Gastroesophageal sphincter (tissue), 4 donors: ENCODE measurements around the gene TEX14. TPM values are rescaled to one million over a fixed set of nuclear protein-coding genes. Genes with fewer than 3 reads are reported as not detected.

Source experiments
- ATAC-seq: fragments of 150-250 bp; one replicate; pipeline ENCODE4 v1.9.1; 2016; ENCODE audit warnings: mild to moderate bottlenecking, moderate library complexity
- H3K27ac ChIP-seq, 4 donors: fragments of 200-600 bp; sonication (generic) in 3 of 4; 1 replicate in 3 of 4; 2 replicates in 1 of 4; pipeline ENCODE4 v1.5.1; 2016 to 2019
- H3K27me3 ChIP-seq: fragments of 200-600 bp; sonication (generic); one replicate; pipeline ENCODE4 v1.5.1; 2019
- H3K36me3 ChIP-seq, 2 donors: fragments of 200-600 bp; sonication (generic); one replicate each; pipeline ENCODE4 v1.5.1; 2019; ENCODE audit warnings: control low read depth in 1 of 2
- H3K4me1 ChIP-seq, 3 donors: fragments of 200-600 bp; sonication (generic); 1 replicate in 2 of 3; 2 replicates in 1 of 3; pipeline ENCODE4 v1.5.1; 2016 to 2019; ENCODE audit warnings: control low read depth in 2 of 3
- H3K4me3 ChIP-seq, 2 donors: fragments of 200-600 bp; sonication (generic); one replicate each; pipeline ENCODE4 v1.5.1; 2019; ENCODE audit warnings: mild to moderate bottlenecking in 1 of 2, moderate library complexity in 1 of 2
- H3K9me3 ChIP-seq, 3 donors: fragments of 200-600 bp; sonication (generic); one replicate each; pipeline ENCODE4 v1.5.1; 2017 to 2019; ENCODE audit warnings: control low read depth in 2 of 3
- CTCF ChIP-seq, 4 experiments: fragments of 200-600 bp in 2 of 4; fragments of 450-650 bp in 2 of 4; sonication (generic) in 1 of 4; IDR thresholded peaks; one replicate each; pipeline ENCODE4 v1.5.1; 2017 to 2019; ENCODE audit warnings: antibody characterized with exemption in 4 of 4, mild to moderate bottlenecking in 2 of 4, moderate library complexity in 2 of 4
- EP300 ChIP-seq: sonication (generic); formaldehyde crosslinking; IDR thresholded peaks from one replicate; pipeline ENCODE4 v1.6.1; 2017; ENCODE audit warnings: antibody characterized with exemption, mild to moderate bottlenecking
- POLR2A ChIP-seq, 2 donors: fragments of 450-650 bp; IDR thresholded peaks; one replicate each; pipeline ENCODE4 v1.6.1; 2017; ENCODE audit warnings: antibody characterized with exemption in 2 of 2, mild to moderate bottlenecking in 2 of 2, moderate library complexity in 1 of 2
- POLR2AphosphoS5 ChIP-seq: sonication (generic); formaldehyde crosslinking; IDR thresholded peaks from one replicate; pipeline ENCODE4 v1.6.1; 2017; ENCODE audit warnings: antibody characterized with exemption
- WGBS, 2 donors: methylation state at CpG; one replicate each; pipeline ENCODE4 v1.1.5; 2018; ENCODE audit warnings: low coverage in 1 of 2; 5-methylcytosine and 5-hydroxymethylcytosine counted together
- total RNA-seq, 4 donors: library from RNA; depleted of rRNA; stranded (reverse); fragments of >200 nt; gene quantifications; one replicate each; pipeline ENCODE4 v1.1.0, GENCODE V29; 2016

Gene TEX14
- total RNA-seq = under 1 TPM; 0.05 to 0.78 (median 0.11) TPM

GRCh38 chr17:58691701-58692238 lies at the start of gene TEX14:
Gene TEX14, minus strand, starts transcription at chr17:58692045. Its CDS starts 40,044 bp downstream, at chr17:58652001.
- H3K27me3 ChIP-seq = no peaks in the 10 kb centered on the region
- peaks cover 0 to 13% of the 10 kb centered on the region in 2 donors for H3K36me3 ChIP-seq
- peak within 1 kb of the TSS; percentile 48 to 91 (median 88) for H3K27ac ChIP-seq
- H3K4me1 ChIP-seq = peaks cover 0 to 21% (median 7%) of the 10 kb centered on the region in 3 donors
- WGBS, 2 donors = 86 to 92% methylated on average over 10 to 14 of the region's 19 CpGs
- H3K9me3 ChIP-seq = no peaks in the 10 kb centered on the region
- TF ChIP-seq POLR2A (IDR thresholded peaks at IDR 0.05) (no peak), POLR2AphosphoS5 (no peak), EP300 (no peak), CTCF (IDR thresholded peaks at IDR 0.05) (no peak)
- peak within 1 kb of the TSS; percentile 29 to 73 for H3K4me3 ChIP-seq
- no peak for ATAC-seq

GRCh38 chr17:58741121-58741625 lies 49.3 kb upstream of the TEX14 start:
- H3K9me3 ChIP-seq = no peaks in the 10 kb centered on the region
- WGBS, 2 donors = 85 to 87% methylated on average over 8 of the region's 8 CpGs
- TF ChIP-seq CTCF (IDR thresholded peaks at IDR 0.05) = no peak
- TF ChIP-seq POLR2AphosphoS5 = no peak
- TF ChIP-seq POLR2A (IDR thresholded peaks at IDR 0.05) = no peak
- TF ChIP-seq EP300 = no peak
- H3K4me1 ChIP-seq = no peaks in the 10 kb centered on the region
- ATAC-seq = no peak
- H3K4me3 ChIP-seq = no peak overlapping the region
- H3K27me3 ChIP-seq = no peaks in the 10 kb centered on the region
- H3K27ac ChIP-seq = no peak overlapping the region
- no peaks in the 10 kb centered on the region for H3K36me3 ChIP-seq

DNA sequence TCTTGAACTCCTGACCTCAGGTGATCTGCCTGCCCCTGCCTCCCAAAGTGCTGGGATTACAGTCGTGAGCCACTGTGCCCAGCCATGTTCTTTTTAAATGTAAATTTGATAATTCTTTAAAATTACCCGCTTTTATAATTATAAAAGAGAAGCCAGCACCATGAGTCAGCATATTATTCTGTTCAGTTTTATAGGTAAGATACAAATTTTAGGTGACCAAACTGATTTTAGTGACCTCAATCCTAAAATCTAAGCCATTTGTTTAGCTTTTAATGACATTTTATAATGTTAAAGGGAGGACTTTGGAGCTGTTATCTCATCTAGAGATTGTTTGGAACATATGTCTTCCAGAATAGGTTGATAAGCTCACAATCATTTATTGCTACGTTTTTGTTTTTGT lies 43.0 kb upstream of the TEX14 start:
- Histone ChIP-seq H3K4me1 (no peaks in the 10 kb centered on the region), H3K4me3 (no peak overlapping the region), H3K27me3 (no peaks in the 10 kb centered on the region), H3K36me3 (peaks cover 0 to 50% of the 10 kb centered on the region in 2 donors), H3K9me3 (no peaks in the 10 kb centered on the region), H3K27ac (no peak overlapping the region)
- 76 to 88% methylated on average over 2 to 3 of the region's 3 CpGs for WGBS, 2 donors
- no peak for TF ChIP-seq EP300
- TF ChIP-seq POLR2A (IDR thresholded peaks at IDR 0.05) = no peak
- TF ChIP-seq POLR2AphosphoS5 = no peak
- no peak for TF ChIP-seq CTCF (IDR thresholded peaks at IDR 0.05)
- ATAC-seq = no peak

DNA sequence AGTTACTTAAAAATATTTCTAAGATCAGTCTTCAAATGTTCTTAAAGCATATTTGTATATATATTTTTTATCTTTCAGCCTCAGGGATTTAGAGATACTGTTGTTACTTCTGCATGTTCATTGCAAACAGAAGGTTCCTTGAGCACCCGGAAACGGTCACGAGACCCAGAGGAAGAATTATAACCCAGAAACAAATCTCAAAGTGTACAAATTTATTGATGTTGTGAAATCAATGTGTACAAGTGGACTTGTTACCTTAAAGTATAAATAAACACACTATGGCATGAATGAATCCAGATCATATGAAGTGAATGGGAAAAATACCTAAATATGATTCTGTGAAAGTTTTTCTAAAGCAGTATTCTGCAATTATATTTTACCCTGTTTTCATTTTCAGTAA lies 42.2 kb upstream of the TEX14 start:
- Histone ChIP-seq H3K4me3 (no peak overlapping the region), H3K4me1 (no peaks in the 10 kb centered on the region), H3K9me3 (no peaks in the 10 kb centered on the region), H3K27me3 (no peaks in the 10 kb centered on the region), H3K27ac (no peak overlapping the region), H3K36me3 (peaks cover 0 to 56% of the 10 kb centered on the region in 2 donors)
- 73% methylated on average over 3 of the region's 3 CpGs; no CpG with 5 or more reads in 1 of the 2 donors for WGBS, 2 donors
- TF ChIP-seq POLR2AphosphoS5 (no peak), EP300 (no peak), POLR2A (IDR thresholded peaks at IDR 0.05) (no peak), CTCF (IDR thresholded peaks at IDR 0.05) (no peak)
- no peak for ATAC-seq

- Histone ChIP-seq H3K9me3 (no peaks in the 10 kb centered on the region), H3K27me3 (no peaks in the 10 kb centered on the region), H3K4me3 (no peak overlapping the region), H3K4me1 (no peaks in the 10 kb centered on the region), H3K27ac (no peak overlapping the region), H3K36me3 (peaks cover 0 to 69% of the 10 kb centered on the region in 2 donors)
- TF ChIP-seq EP300 (no peak), POLR2A (IDR thresholded peaks at IDR 0.05) (no peak), POLR2AphosphoS5 (no peak), CTCF (IDR thresholded peaks at IDR 0.05) (no peak)
- ATAC-seq = no peak
Measured at GRCh38 chr17:58730937-58731336, 39.1 kb upstream of the TEX14 start.
